Vagina (tissue), 2 donors: ENCODE data around the gene CUX1. TPM values are rescaled to one million over a fixed set of nuclear protein-coding genes. Genes with fewer than 3 reads are reported as not detected.
"Not testable (repeated sequence)": the region's sequence is repeated elsewhere in the genome, so short reads cannot be mapped to it uniquely, and the experiment has no call there.

Source experiments
- DNase-seq, 2 donors: peaks; one replicate each; pipeline ENCODE4 v3.0.0-alpha.2; 2017; ENCODE audit errors: extremely low spot score in 2 of 2
- H3K27ac ChIP-seq: fragments of 200-600 bp; sonication (generic); one replicate; pipeline ENCODE4 v1.5.1; 2019
- H3K27me3 ChIP-seq: fragments of 200-600 bp; sonication (generic); one replicate; pipeline ENCODE4 v1.5.1; 2019
- H3K36me3 ChIP-seq, 2 donors: fragments of 200-600 bp; sonication (generic); one replicate each; pipeline ENCODE4 v1.5.1; 2017 to 2019
- H3K4me1 ChIP-seq: fragments of 200-600 bp; sonication (generic); one replicate; pipeline ENCODE4 v1.5.1; 2019
- H3K4me3 ChIP-seq, 2 donors: fragments of 200-600 bp; sonication (generic); 1 replicate in 1 of 2; 2 replicates in 1 of 2; pipeline ENCODE4 v1.5.1; 2016 to 2019
- H3K9me3 ChIP-seq: fragments of 200-600 bp; sonication (generic); one replicate; pipeline ENCODE4 v1.5.1; 2019
- CTCF ChIP-seq, 3 experiments: fragments of 450-650 bp in 2 of 3; fragments of 200-600 bp in 1 of 3; sonication (generic) in 1 of 3; IDR thresholded peaks; one replicate each; pipeline ENCODE4 v1.5.1; 2017 to 2019; ENCODE audit warnings: antibody characterized with exemption in 3 of 3, mild to moderate bottlenecking in 2 of 3, moderate library complexity in 2 of 3
- POLR2A ChIP-seq, 2 donors: fragments of 450-650 bp; IDR thresholded peaks; one replicate each; pipeline ENCODE4 v1.6.1; 2017; ENCODE audit warnings: antibody characterized with exemption in 2 of 2, mild to moderate bottlenecking in 2 of 2, moderate library complexity in 2 of 2
- POLR2AphosphoS5 ChIP-seq, 2 donors: sonication (generic); formaldehyde crosslinking; IDR thresholded peaks; one replicate each; pipeline ENCODE4 v1.9.0; 2017; ENCODE audit warnings: antibody characterized with exemption in 2 of 2, mild to moderate bottlenecking in 2 of 2, low read depth in 1 of 2; ENCODE audit not compliant: insufficient read depth in 1 of 2
- intact Hi-C: fragments of 100-400 bp; cut with DNase I; formaldehyde crosslinking; loops from one replicate; pipeline ENCODE4 v1.15.1; 2023
- total RNA-seq: library from RNA; depleted of rRNA; stranded (reverse); fragments of >200 nt; gene quantifications from one replicate; pipeline ENCODE4 v1.2.3, GENCODE V29; 2016

CUX1 gene
- total RNA-seq, 1 donor from 2014 or later, result 65.3 TPM

- no peak for DNase-seq
- H3K4me1 ChIP-seq, result peaks cover 6% of the 10 kb centered on the region
- no peaks in the 10 kb centered on the region for H3K27me3 ChIP-seq
- H3K9me3 ChIP-seq, result no peaks in the 10 kb centered on the region
- TF ChIP-seq POLR2A (IDR thresholded peaks at IDR 0.05) (no peak), POLR2AphosphoS5 (IDR thresholded peaks at IDR 0.05; ENCODE audit: insufficient read depth in 1 of 2, low read depth in 1 of 2) (peak; percentile 19 to 69)
- H3K36me3 ChIP-seq, result peaks cover 0 to 31% of the 10 kb centered on the region in 2 donors
- peak overlapping the region; percentile 59 for H3K27ac ChIP-seq
- no peak overlapping the region for H3K4me3 ChIP-seq
- intact Hi-C loops, result no loop called here
Observed at GRCh38 chr7:102175423-102176170, 358.2 kb downstream of the CUX1 start.

GRCh38 chr7:102178410-102178809, 361.0 kb downstream of the CUX1 start:
- Histone ChIP-seq H3K4me1 (peaks cover 6% of the 10 kb centered on the region), H3K36me3 (peaks cover 0 to 23% of the 10 kb centered on the region in 2 donors), H3K9me3 (no peaks in the 10 kb centered on the region), H3K27ac (no peak overlapping the region), H3K27me3 (no peaks in the 10 kb centered on the region), H3K4me3 (no peak overlapping the region)
- no peak for TF ChIP-seq CTCF (IDR thresholded peaks at IDR 0.05)
- no peak for TF ChIP-seq POLR2A (IDR thresholded peaks at IDR 0.05)
- intact Hi-C loops, result no loop called here
- DNase-seq, result no peak

- no peaks in the 10 kb centered on the region for H3K4me1 ChIP-seq
- TF ChIP-seq CTCF (IDR thresholded peaks at IDR 0.05) (no peak), POLR2AphosphoS5 (IDR thresholded peaks at IDR 0.05; ENCODE audit: insufficient read depth in 1 of 2, low read depth in 1 of 2) (no peak), POLR2A (IDR thresholded peaks at IDR 0.05) (no peak)
- H3K27me3 ChIP-seq, result no peaks in the 10 kb centered on the region
- peaks cover 0 to 34% of the 10 kb centered on the region in 2 donors for H3K36me3 ChIP-seq
- H3K4me3 ChIP-seq, result no peak overlapping the region
- H3K27ac ChIP-seq, result no peak overlapping the region
- DNase-seq, result no peak
- no peaks in the 10 kb centered on the region for H3K9me3 ChIP-seq
- intact Hi-C loops, result no loop called here
Observed at GRCh38 chr7:102180727-102181126, 363.3 kb downstream of the CUX1 start.

- no peaks in the 10 kb centered on the region for H3K9me3 ChIP-seq
- no peaks in the 10 kb centered on the region for H3K27me3 ChIP-seq
- no peak overlapping the region for H3K4me3 ChIP-seq
- H3K27ac ChIP-seq, result no peak overlapping the region
- intact Hi-C loops, result no loop called here
- TF ChIP-seq CTCF (IDR thresholded peaks at IDR 0.05) (no peak), POLR2A (IDR thresholded peaks at IDR 0.05) (no peak), POLR2AphosphoS5 (IDR thresholded peaks at IDR 0.05; ENCODE audit: insufficient read depth in 1 of 2, low read depth in 1 of 2) (no peak)
- H3K36me3 ChIP-seq, result peaks cover 0 to 40% of the 10 kb centered on the region in 2 donors
- H3K4me1 ChIP-seq, result no peaks in the 10 kb centered on the region
- DNase-seq, result no peak
Observed at GRCh38 chr7:102181517-102181916, 364.1 kb downstream of the CUX1 start.

GRCh38 chr7:102182016-102182415, 364.6 kb downstream of the CUX1 start:
- DNase-seq, result no peak
- intact Hi-C loops, result no loop called here
- Histone ChIP-seq H3K27me3 (no peaks in the 10 kb centered on the region), H3K9me3 (no peaks in the 10 kb centered on the region), H3K36me3 (peaks cover 0 to 40% of the 10 kb centered on the region in 2 donors), H3K4me1 (no peaks in the 10 kb centered on the region), H3K4me3 (no peak overlapping the region), H3K27ac (no peak overlapping the region)
- TF ChIP-seq CTCF (IDR thresholded peaks at IDR 0.05), result no peak
- no peak for TF ChIP-seq POLR2AphosphoS5 (IDR thresholded peaks at IDR 0.05; ENCODE audit: insufficient read depth in 1 of 2, low read depth in 1 of 2)
- no peak for TF ChIP-seq POLR2A (IDR thresholded peaks at IDR 0.05)

GRCh38 chr7:102183848-102184247, 366.4 kb downstream of the CUX1 start:
- H3K36me3 ChIP-seq, result peaks cover 0 to 31% of the 10 kb centered on the region in 2 donors

More at GRCh38 chr7:102183848-102184247, 366.4 kb downstream of the CUX1 start:
- intact Hi-C loops, H3K9me3 ChIP-seq, H3K27me3 ChIP-seq, DNase-seq, H3K4me1 ChIP-seq, H3K4me3 ChIP-seq, H3K27ac ChIP-seq: not testable (repeated sequence)
